GM21825 (cell line): Measurements from ENCODE around the gene ARID1B.

Experiments used
- ATAC-seq: cut with Tn5 transposase; IDR thresholded peaks from one replicate; pipeline ENCODE4 v1.9.1; 2021; ENCODE audit warnings: mild to moderate bottlenecking, moderate library complexity; ENCODE audit not compliant: unreplicated experiment

ARID1B gene

GRCh38 chr6:157014871-157015270 lies 237.7 kb downstream of the ARID1B start:
- no peak for ATAC-seq

GRCh38 chr6:157017022-157017421 lies 239.8 kb downstream of the ARID1B start:
- ATAC-seq, result no peak

GRCh38 chr6:157017861-157018260 lies 240.7 kb downstream of the ARID1B start:
- ATAC-seq, result no peak

- ATAC-seq, result no peak
Measured at GRCh38 chr6:157019115-157019641, 242.0 kb downstream of the ARID1B start.

GRCh38 chr6:157019733-157020132 lies 242.6 kb downstream of the ARID1B start:
- no peak for ATAC-seq

- ATAC-seq, result no peak
Measured at GRCh38 chr6:157020398-157020797, 243.2 kb downstream of the ARID1B start.

- peak; percentile 29 for ATAC-seq
Measured at GRCh38 chr6:157020881-157021343, 243.7 kb downstream of the ARID1B start.

GRCh38 chr6:157021344-157021992 lies 244.3 kb downstream of the ARID1B start:
- ATAC-seq, result peak; percentile 70

GRCh38 chr6:157021993-157022740 lies 245.0 kb downstream of the ARID1B start:
- ATAC-seq, result peak; percentile 51

GRCh38 chr6:157023958-157024357 lies 246.8 kb downstream of the ARID1B start:
- no peak for ATAC-seq

GRCh38 chr6:157024745-157025144 lies 247.6 kb downstream of the ARID1B start:
- no peak for ATAC-seq

- ATAC-seq, result no peak
Measured at GRCh38 chr6:157025437-157025836, 248.3 kb downstream of the ARID1B start.

GRCh38 chr6:157029980-157030690 lies 253.0 kb downstream of the ARID1B start:
- peak; percentile 72 for ATAC-seq

- no peak for ATAC-seq
Measured at GRCh38 chr6:157030755-157031154, 253.6 kb downstream of the ARID1B start.

- no peak for ATAC-seq
Measured at GRCh38 chr6:157032923-157033322, 255.7 kb downstream of the ARID1B start.

- no peak for ATAC-seq
Measured at GRCh38 chr6:157033428-157034140, 256.4 kb downstream of the ARID1B start.

GRCh38 chr6:157034436-157035230 lies 257.5 kb downstream of the ARID1B start:
- no peak for ATAC-seq

GRCh38 chr6:157035546-157035945 lies 258.4 kb downstream of the ARID1B start:
- no peak for ATAC-seq

GRCh38 chr6:157036245-157036711 lies 259.1 kb downstream of the ARID1B start:
- ATAC-seq, result no peak

GRCh38 chr6:157037165-157037564 lies 260.0 kb downstream of the ARID1B start:
- no peak for ATAC-seq
